Endothelial cell of umbilical vein (primary cell): ENCODE measurements around the gene SLC6A1. TPM values are rescaled to one million over a fixed set of nuclear protein-coding genes. Genes with fewer than 3 reads are reported as not detected.

Experiments
- BruUV-seq: library from RNA; stranded (reverse); fragments of 400-500 nt; replicated peaks from 2 replicates; lab custom pipeline; 2021; lab: Mats Ljungman, UMichigan
- CTCF ChIA-PET: fragments of 300-600, 350-600 bp; sonication (Branson Sonifier 250); formaldehyde crosslinking; loops from one replicate; lab custom pipeline; 2021; ENCODE audit warnings: antibody characterized with exemption, inconsistent platforms; lab: Charles Lee
- POLR2A ChIA-PET: fragments of 300-600, 350-600 bp; sonication (Branson Sonifier 250); formaldehyde crosslinking; loops from one replicate; lab custom pipeline; 2021; ENCODE audit warnings: antibody characterized with exemption, inconsistent platforms; lab: Charles Lee
- DNase-seq: peaks from one replicate; pipeline ENCODE4 v3.0.0-alpha.2; 2011; ENCODE audit warnings: low read depth, low spot score
- FAIRE-seq: peaks from 2 replicates; lab custom pipeline; 2011; peaks lifted over from hg19 to GRCh38; lab: Jason Lieb, UNC
- H2AFZ ChIP-seq: 2 replicates; pipeline ENCODE4 v1.6.0; 2012; ENCODE audit warnings: low read depth, low read length, control low read depth, inconsistent platforms
- H3K27ac ChIP-seq: 2 replicates; pipeline ENCODE4 v1.5.1; 2011; ENCODE audit warnings: low read depth, mild to moderate bottlenecking, control low read depth, low read length, moderate library complexity; ENCODE audit not compliant: insufficient read depth
- H3K27me3 ChIP-seq, 2 experiments: 2 replicates each; pipeline versions ENCODE4 v1.6.0 to v1.6.1; 2011; ENCODE audit warnings: low read length in 2 of 2, mixed read lengths in 1 of 2; ENCODE audit not compliant: control insufficient read depth in 2 of 2, insufficient read depth in 2 of 2
- H3K36me3 ChIP-seq, 2 experiments: 2 replicates in 1 of 2; 3 replicates in 1 of 2; pipeline ENCODE4 v1.5.1; 2011; ENCODE audit warnings: low read length in 2 of 2, mild to moderate bottlenecking in 1 of 2, moderate library complexity in 1 of 2; ENCODE audit not compliant: control insufficient read depth in 2 of 2, insufficient read depth in 2 of 2; ENCODE audit errors: extremely low read depth in 1 of 2
- H3K4me1 ChIP-seq: 3 replicates; pipeline ENCODE4 v1.5.1; 2011; ENCODE audit warnings: mild to moderate bottlenecking, low read length; ENCODE audit not compliant: control insufficient read depth, insufficient read depth; ENCODE audit errors: extremely low read depth
- H3K4me2 ChIP-seq: 2 replicates; pipeline ENCODE4 v1.6.1; 2011; ENCODE audit warnings: low read length, control low read depth, mixed read lengths; ENCODE audit not compliant: insufficient read depth
- H3K4me3 ChIP-seq, 3 experiments: fragments of 200-600 bp in 1 of 3; sonication (generic), shearing (Covaris generic) in 1 of 3; replicated peaks in 1 of 3; 2 replicates each; pipeline ENCODE4 v1.5.1; 2011 to 2016; ENCODE audit warnings: control low read depth in 3 of 3, low read length in 3 of 3, mild to moderate bottlenecking in 2 of 3, inconsistent platforms in 1 of 3, low read depth in 1 of 3, moderate library complexity in 1 of 3; ENCODE audit not compliant: insufficient read depth in 1 of 3
- H3K79me2 ChIP-seq: 2 replicates; pipeline ENCODE4 v1.6.0; 2012; ENCODE audit warnings: low read length, inconsistent platforms; ENCODE audit not compliant: control insufficient read depth, insufficient read depth
- H3K9ac ChIP-seq: replicated peaks from 2 replicates; pipeline ENCODE3; 2011; ENCODE audit warnings: low read length, control low read depth; ENCODE audit not compliant: insufficient read depth; ENCODE audit errors: extremely low read depth
- H3K9me1 ChIP-seq: replicated peaks from 3 replicates; pipeline ENCODE4 v1.6.0; 2011; ENCODE audit warnings: mild to moderate bottlenecking, low read length; ENCODE audit not compliant: control insufficient read depth, insufficient read depth; ENCODE audit errors: extremely low read depth
- H3K9me3 ChIP-seq: replicated peaks from 2 replicates; pipeline ENCODE4 v1.5.1; 2012; ENCODE audit warnings: low read length, inconsistent platforms; ENCODE audit not compliant: control insufficient read depth, insufficient read depth
- H4K20me1 ChIP-seq: replicated peaks from 2 replicates; pipeline ENCODE3; 2011; ENCODE audit warnings: mild to moderate bottlenecking, low read length; ENCODE audit not compliant: control insufficient read depth, insufficient read depth; ENCODE audit errors: extremely low read depth
- EZH2 ChIP-seq: IDR thresholded peaks from 2 replicates; pipeline ENCODE4 v1.6.1; 2012; ENCODE audit warnings: borderline replicate concordance, low read depth, mild to moderate bottlenecking, moderate library complexity, low read length, inconsistent platforms; ENCODE audit not compliant: severe bottlenecking
- FOS ChIP-seq: IDR thresholded peaks from 2 replicates; pipeline ENCODE4 v1.6.1; 2011; ENCODE audit warnings: mild to moderate bottlenecking, low read length, moderate library complexity, borderline replicate concordance; ENCODE audit not compliant: insufficient read depth
- GATA2 ChIP-seq: IDR thresholded peaks from 2 replicates; pipeline ENCODE4 v1.7.0; 2011; ENCODE audit warnings: low read depth, mild to moderate bottlenecking, moderate library complexity, mixed read lengths, low read length; ENCODE audit not compliant: insufficient read length, insufficient read depth
- JUN ChIP-seq: IDR thresholded peaks from 2 replicates; pipeline ENCODE4 v1.6.1; 2011; ENCODE audit warnings: borderline replicate concordance, low read depth; ENCODE audit not compliant: insufficient read length, insufficient read depth
- MAX ChIP-seq: IDR thresholded peaks from 2 replicates; pipeline ENCODE4 v1.6.1; 2011; ENCODE audit not compliant: insufficient read depth, insufficient read length
- MYC ChIP-seq: IDR thresholded peaks from one replicate; pipeline ENCODE4 v1.6.1; 2011; ENCODE audit warnings: mild to moderate bottlenecking, low read depth, low read length
- dilution Hi-C: fragments of 300-500 bp; cut with MboI; formaldehyde crosslinking; loops from one replicate; pipeline ENCODE4 v1.15.0; 2019; ENCODE audit warnings: low sequenced_read_pairs; ENCODE audit not compliant: extremely low pct_ligation_motif_present
- intact Hi-C: fragments of 100-400 bp; cut with micrococcal nuclease; formaldehyde crosslinking; loops from one replicate; pipeline ENCODE4 v1.10.0; 2022
- polyA plus RNA-seq, 4 experiments: library from polyadenylated mRNA; depleted of rRNA in 3 of 4; stranded (reverse) in 3 of 4; unstranded in 1 of 4; fragments of >200 nt; gene quantifications; 2 replicates each; pipeline versions ENCODE4 v1.2.1 to v1.2.3, GENCODE V29; 2011 to 2012; ENCODE audit warnings: missing spikeins in 1 of 4
- total RNA-seq: library from RNA; stranded (reverse); gene quantifications from 2 replicates; pipeline ENCODE4 v1.2.3, GENCODE V29; 2021

SLC6A1 gene
- total and polyA plus RNA-seq, 2 donors (not counting 3 experiments of a cell fraction or from before 2014, with no cell fraction given), result not detected

GRCh38 chr3:10985181-10985580 is 7.4 kb upstream of the SLC6A1 start:
- Histone ChIP-seq H3K4me2 (no peak overlapping the region), H3K27me3 (peaks cover 6 to 19% of the 10 kb centered on the region in 2 experiments), H3K9ac (no peak overlapping the region), H3K9me1 (no peaks in the 10 kb centered on the region), H2AFZ (no peak overlapping the region), H3K27ac (no peak overlapping the region), H3K9me3 (no peaks in the 10 kb centered on the region), H3K4me3 (no peak overlapping the region), H3K36me3 (no peaks in the 10 kb centered on the region), H3K79me2 (no peaks in the 10 kb centered on the region), H3K4me1 (peaks cover 3% of the 10 kb centered on the region), H4K20me1 (no peaks in the 10 kb centered on the region)
- ChIA-PET CTCF (no interaction called here), POLR2A (no interaction called here)
- no peak for TF ChIP-seq JUN
- TF ChIP-seq EZH2, result no peak
- TF ChIP-seq MAX, result no peak
- no peak for TF ChIP-seq GATA2
- no peak for TF ChIP-seq MYC
- DNase-seq (no peak), FAIRE-seq (no peak)
- intact Hi-C loops, result no loop called here
- dilution Hi-C loops, result no loop called here
- no TSS peak for BruUV-seq

- Histone ChIP-seq H3K9me1 (no peaks in the 10 kb centered on the region), H3K27ac (no peak overlapping the region), H2AFZ (no peak overlapping the region), H3K4me1 (peaks cover 3% of the 10 kb centered on the region), H4K20me1 (no peaks in the 10 kb centered on the region), H3K9me3 (no peaks in the 10 kb centered on the region), H3K27me3 (peaks cover 10 to 24% of the 10 kb centered on the region in 2 experiments), H3K9ac (no peak overlapping the region), H3K4me3 (no peak overlapping the region), H3K36me3 (no peaks in the 10 kb centered on the region), H3K4me2 (no peak overlapping the region), H3K79me2 (no peaks in the 10 kb centered on the region)
- ChIA-PET CTCF (no interaction called here), POLR2A (no interaction called here)
- dilution Hi-C loops, result no loop called here
- intact Hi-C loops, result no loop called here
- no peak for TF ChIP-seq FOS
- FAIRE-seq, result no peak
- no peak for DNase-seq
- BruUV-seq, result no TSS peak
Measured at GRCh38 chr3:10986592-10986991, 6.0 kb upstream of the SLC6A1 start.
